Measurements from ENCODE around the gene PDS5B. TPM values are rescaled to one million over a fixed set of nuclear protein-coding genes. Genes with fewer than 3 reads are reported as not detected.

The PDS5B gene
- total and polyA plus RNA-seq, 2 experiments from 2014 or later: 43.9 to 46.5 TPM

GRCh38 chr13:32748305-32748704 lies 162.1 kb downstream of the PDS5B start:
- peak overlapping the region; percentile 3; the same call in 1 of the 2 replicates for H3K27ac Mint-ChIP-seq
- H3K27ac ChIP-seq (ENCODE audit: low read depth): no peak overlapping the region

More at GRCh38 chr13:32748305-32748704, 162.1 kb downstream of the PDS5B start:
- H3K4me3 ChIP-seq: no peak overlapping the region
- H2AFZ ChIP-seq: no peak overlapping the region
- no peak overlapping the region for H3K4me2 ChIP-seq
- Mint-ChIP-seq H3K27me3 (ENCODE audit: insufficient read depth, low read depth, poor library complexity) (no peaks in the 10 kb centered on the region), H3K4me1 (no peaks in the 10 kb centered on the region), H3K4me3 (no peak overlapping the region), H3K9me3 (no peaks in the 10 kb centered on the region), H3K36me3 (ENCODE audit: low read depth) (peaks cover 14% of the 10 kb centered on the region; the same call in 2 of the 3 replicates)
- no peaks in the 10 kb centered on the region for H4K20me1 ChIP-seq (replicated peaks; ENCODE audit: insufficient read depth)
- no peaks in the 10 kb centered on the region for H3K27me3 ChIP-seq (ENCODE audit: insufficient read depth)
- H3K9me2 ChIP-seq (ENCODE audit: insufficient read depth): no peaks in the 10 kb centered on the region
- TF ChIP-seq, protein P1, sequence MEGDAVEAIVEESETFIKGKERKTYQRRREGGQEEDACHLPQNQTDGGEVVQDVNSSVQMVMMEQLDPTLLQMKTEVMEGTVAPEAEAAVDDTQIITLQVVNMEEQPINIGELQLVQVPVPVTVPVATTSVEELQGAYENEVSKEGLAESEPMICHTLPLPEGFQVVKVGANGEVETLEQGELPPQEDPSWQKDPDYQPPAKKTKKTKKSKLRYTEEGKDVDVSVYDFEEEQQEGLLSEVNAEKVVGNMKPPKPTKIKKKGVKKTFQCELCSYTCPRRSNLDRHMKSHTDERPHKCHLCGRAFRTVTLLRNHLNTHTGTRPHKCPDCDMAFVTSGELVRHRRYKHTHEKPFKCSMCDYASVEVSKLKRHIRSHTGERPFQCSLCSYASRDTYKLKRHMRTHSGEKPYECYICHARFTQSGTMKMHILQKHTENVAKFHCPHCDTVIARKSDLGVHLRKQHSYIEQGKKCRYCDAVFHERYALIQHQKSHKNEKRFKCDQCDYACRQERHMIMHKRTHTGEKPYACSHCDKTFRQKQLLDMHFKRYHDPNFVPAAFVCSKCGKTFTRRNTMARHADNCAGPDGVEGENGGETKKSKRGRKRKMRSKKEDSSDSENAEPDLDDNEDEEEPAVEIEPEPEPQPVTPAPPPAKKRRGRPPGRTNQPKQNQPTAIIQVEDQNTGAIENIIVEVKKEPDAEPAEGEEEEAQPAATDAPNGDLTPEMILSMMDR (conservative IDR thresholded peaks at IDR 0.05; ENCODE audit: low read depth in 2 of 2): no peak
- no peak for TF ChIP-seq CREB1 (CRISPR knock-in tag; IDR thresholded peaks at IDR 0.05; ENCODE audit: low read depth)
- no peak for TF ChIP-seq JUNB (IDR thresholded peaks at IDR 0.05; ENCODE audit: unreplicated experiment)
- TF ChIP-seq ZNF114 (CRISPR knock-in tag; IDR thresholded peaks at IDR 0.05): no peak
- TF ChIP-seq, protein P2, sequence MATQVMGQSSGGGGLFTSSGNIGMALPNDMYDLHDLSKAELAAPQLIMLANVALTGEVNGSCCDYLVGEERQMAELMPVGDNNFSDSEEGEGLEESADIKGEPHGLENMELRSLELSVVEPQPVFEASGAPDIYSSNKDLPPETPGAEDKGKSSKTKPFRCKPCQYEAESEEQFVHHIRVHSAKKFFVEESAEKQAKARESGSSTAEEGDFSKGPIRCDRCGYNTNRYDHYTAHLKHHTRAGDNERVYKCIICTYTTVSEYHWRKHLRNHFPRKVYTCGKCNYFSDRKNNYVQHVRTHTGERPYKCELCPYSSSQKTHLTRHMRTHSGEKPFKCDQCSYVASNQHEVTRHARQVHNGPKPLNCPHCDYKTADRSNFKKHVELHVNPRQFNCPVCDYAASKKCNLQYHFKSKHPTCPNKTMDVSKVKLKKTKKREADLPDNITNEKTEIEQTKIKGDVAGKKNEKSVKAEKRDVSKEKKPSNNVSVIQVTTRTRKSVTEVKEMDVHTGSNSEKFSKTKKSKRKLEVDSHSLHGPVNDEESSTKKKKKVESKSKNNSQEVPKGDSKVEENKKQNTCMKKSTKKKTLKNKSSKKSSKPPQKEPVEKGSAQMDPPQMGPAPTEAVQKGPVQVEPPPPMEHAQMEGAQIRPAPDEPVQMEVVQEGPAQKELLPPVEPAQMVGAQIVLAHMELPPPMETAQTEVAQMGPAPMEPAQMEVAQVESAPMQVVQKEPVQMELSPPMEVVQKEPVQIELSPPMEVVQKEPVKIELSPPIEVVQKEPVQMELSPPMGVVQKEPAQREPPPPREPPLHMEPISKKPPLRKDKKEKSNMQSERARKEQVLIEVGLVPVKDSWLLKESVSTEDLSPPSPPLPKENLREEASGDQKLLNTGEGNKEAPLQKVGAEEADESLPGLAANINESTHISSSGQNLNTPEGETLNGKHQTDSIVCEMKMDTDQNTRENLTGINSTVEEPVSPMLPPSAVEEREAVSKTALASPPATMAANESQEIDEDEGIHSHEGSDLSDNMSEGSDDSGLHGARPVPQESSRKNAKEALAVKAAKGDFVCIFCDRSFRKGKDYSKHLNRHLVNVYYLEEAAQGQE (IDR thresholded peaks at IDR 0.05; ENCODE audit: unreplicated experiment): no peak
- no peak for TF ChIP-seq EZH2 (IDR thresholded peaks at IDR 0.05; ENCODE audit: low read depth, unreplicated experiment)
- TF ChIP-seq ZNF331 (CRISPR knock-in tag; IDR thresholded peaks at IDR 0.05; ENCODE audit: low read depth): no peak
- no peak for TF ChIP-seq ZNF462 (CRISPR knock-in tag; IDR thresholded peaks at IDR 0.05)
- no peak for TF ChIP-seq POLR2AphosphoS5 (IDR thresholded peaks at IDR 0.05; ENCODE audit: low read depth)
- no peak for TF ChIP-seq EZH2phosphoT487 (IDR thresholded peaks at IDR 0.05; ENCODE audit: unreplicated experiment)
- no peak for TF ChIP-seq STAT1 (IDR thresholded peaks at IDR 0.05; ENCODE audit: unreplicated experiment)
- TF ChIP-seq, protein P3, sequence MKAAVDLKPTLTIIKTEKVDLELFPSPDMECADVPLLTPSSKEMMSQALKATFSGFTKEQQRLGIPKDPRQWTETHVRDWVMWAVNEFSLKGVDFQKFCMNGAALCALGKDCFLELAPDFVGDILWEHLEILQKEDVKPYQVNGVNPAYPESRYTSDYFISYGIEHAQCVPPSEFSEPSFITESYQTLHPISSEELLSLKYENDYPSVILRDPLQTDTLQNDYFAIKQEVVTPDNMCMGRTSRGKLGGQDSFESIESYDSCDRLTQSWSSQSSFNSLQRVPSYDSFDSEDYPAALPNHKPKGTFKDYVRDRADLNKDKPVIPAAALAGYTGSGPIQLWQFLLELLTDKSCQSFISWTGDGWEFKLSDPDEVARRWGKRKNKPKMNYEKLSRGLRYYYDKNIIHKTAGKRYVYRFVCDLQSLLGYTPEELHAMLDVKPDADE (IDR thresholded peaks at IDR 0.05): no peak
- TF ChIP-seq NANOG (IDR thresholded peaks at IDR 0.05; ENCODE audit: borderline replicate concordance): no peak
- no peaks in the 10 kb centered on the region for H3K79me2 ChIP-seq (replicated peaks; ENCODE audit: insufficient read depth)
- DNase-seq (ENCODE audit: low spot score): no peak
- H3K4me1 ChIP-seq (ENCODE audit: insufficient read depth): no peaks in the 10 kb centered on the region
- H3F3A ChIP-seq (replicated peaks; ENCODE audit: low read depth): no peaks in the 10 kb centered on the region
- H3K36me3 ChIP-seq (ENCODE audit: insufficient read depth): no peaks in the 10 kb centered on the region; the same call in 1 of the 2 replicates
- no peak for ATAC-seq

Data from GM23338 (cell line).